GM21717 (cell line): Measurements from ENCODE around the gene SLC9A6.
"Not testable (repeated sequence)": the region's sequence is repeated elsewhere in the genome, so short reads cannot be mapped to it uniquely, and the experiment has no call there.

Source experiments
- ATAC-seq: cut with Tn5 transposase; IDR thresholded peaks from one replicate; pipeline ENCODE4 v1.9.1; 2021; ENCODE audit warnings: mild to moderate bottlenecking, moderate library complexity; ENCODE audit not compliant: unreplicated experiment

The SLC9A6 gene

DNA sequence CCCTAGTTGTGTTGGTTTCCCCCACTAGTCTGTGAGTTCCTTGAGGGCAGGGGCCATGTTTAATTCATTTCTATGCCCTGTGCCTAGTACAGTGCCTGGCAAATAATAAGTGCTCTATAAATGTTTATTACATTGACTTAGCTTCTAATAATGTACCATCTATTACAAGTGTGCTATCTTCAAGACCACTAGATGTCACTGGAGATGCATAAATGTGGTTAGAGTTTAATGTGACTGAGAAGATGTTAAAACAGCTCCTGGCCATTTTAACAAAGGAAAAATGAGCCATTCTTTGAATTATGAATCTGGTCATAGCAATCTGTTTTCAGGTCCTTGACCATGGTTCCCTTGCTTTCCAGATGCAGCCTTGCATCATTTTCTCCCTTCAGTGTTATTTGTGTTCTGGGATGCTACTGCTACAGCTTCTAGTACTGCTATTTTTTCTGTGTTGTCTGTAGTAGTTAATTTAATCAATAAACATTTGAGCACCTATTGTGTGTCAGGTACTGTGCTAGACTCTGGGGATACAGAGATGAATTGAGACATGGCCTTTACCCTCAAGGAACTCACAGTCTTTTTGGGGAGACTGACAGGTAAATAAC lies 43.2 kb downstream of the SLC9A6 start:
- no peak for ATAC-seq

DNA sequence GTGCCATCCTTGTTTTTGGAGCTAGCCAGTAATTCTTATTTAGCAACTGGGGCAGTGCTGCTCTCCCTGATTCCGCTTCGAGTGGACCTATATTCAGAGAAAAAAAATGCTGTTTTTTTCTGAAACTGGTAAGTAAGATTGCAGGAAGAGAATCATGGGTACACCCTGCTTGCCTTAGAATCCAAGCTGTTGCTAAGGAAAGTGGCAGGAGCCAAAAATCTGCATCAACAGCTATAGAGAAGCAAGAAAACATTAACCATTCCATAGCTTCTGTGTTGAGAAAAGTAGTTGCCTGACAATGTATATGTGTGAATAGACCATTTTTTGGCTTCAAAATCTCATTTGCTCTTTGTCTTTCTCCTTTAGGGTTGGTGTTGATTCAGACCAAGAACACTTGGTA lies 44.5 kb downstream of the SLC9A6 start:
- no peak for ATAC-seq

DNA sequence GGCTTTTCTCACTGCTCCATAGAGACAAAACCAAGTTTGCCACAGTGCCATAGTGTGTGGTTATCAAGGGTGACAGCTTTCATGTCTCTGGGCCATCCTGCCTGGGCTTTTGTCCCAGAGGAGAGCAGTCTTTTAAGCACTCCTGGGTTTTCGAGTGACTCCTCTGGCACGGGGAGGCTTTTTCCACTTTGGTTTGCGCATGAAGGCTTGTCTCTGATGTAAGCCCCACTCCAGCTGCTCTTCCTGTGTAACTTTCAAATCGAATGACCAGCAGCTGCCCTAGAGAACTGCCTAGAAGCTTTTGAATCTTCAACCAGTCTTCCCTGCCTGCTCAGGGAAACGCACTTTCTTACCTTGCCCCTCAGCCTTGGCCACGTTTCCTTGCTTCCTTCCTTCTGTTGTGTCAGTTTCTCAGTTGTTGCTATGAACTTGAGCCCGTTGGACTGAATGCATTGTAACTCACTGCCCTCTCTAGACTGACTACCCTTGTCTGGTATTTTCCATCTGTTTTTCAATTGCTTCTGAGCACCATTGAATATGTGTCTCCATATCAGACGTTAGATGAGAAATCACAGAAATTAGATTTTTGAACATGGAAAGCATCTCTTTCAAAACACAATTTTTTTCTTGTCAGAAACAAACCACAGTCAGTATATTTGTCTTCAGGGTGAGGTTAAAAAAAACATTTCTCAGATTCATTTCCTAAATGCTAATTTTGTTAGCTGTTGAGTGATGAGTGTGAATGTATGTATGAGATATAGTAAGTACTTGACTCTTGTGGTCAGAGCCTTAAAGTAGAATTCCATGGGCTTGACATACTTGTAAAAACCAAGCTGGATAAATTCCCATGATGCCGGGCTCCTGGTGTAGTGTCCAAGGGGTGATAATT lies 45.3 kb downstream of the SLC9A6 start:
- no peak for ATAC-seq

DNA sequence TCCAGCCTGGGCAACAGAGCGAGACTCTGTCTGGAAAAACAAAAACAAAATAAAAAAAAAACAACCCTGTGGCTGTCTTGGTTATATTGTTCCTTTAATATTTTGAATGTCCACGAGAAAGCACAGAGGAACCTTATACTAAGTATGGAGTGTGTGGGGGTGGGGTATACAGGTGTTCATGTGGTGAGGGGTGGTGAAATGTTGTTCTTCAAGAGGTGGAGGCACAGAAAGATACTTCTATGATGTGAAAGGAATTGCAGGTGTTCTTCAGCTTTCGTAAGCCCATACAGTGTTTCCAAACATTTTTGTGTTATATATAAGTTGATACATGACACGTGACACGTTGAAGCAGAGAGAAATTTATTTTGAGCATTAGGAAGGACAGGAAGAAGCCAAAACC lies 46.4 kb downstream of the SLC9A6 start:
- ATAC-seq, result no peak

DNA sequence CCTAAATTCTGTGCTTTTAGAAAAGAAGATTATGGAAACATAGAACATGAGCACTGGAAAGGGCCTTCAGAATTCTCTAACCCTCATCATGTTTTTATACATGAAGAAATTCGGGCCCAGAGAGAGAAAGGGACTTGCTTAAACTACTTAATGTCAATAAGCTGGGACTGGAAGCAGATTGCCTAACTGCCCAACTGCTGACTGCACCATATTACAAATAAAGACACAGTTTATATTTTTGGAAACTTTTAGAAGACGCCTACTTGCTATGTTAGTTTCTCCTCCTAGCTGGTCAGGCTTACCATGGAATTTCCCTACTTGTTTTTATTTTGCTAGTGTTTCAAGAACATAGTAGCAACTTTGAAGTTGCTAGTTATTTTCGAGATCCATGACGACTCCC lies 47.1 kb downstream of the SLC9A6 start:
- ATAC-seq, result no peak

DNA sequence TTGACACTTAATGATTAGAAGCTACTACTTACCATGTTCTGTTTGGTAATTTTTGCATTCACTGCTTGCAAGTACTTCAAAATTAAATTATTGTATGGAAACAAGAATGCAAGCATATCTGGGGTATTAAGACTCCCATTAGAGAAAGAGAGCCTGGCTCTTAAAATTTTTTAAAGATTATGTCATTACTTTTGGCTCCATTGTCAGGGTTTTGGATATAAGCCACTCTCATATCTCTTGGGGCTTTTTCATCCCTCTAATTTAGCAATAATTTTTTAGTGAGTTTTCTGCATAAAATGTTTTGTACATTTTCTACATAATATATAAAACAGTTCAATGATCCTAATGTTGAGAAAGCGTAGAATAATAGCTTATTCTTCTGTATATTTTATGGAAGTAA lies 49.4 kb downstream of the SLC9A6 start:
- ATAC-seq, result no peak

DNA sequence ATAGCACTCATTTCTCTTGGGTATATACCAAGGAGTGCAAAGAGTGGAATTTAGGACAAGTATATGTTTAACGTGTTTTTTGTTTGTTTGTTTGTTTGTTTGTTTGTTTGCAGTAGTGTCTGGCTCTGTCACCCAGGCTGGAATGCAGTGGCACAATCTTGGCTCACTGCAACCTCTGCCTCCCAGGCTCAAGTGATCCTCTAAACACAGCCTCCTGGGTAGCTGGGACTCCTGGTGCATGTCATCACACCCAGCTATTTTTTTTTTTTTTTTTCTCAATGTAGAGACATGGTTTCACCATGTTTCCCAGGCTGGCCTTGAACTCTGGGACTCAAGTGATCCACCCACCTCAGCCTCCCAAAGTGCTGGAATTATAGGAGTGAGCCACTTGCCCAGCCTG lies 50.4 kb downstream of the SLC9A6 start:
- ATAC-seq, result no peak

DNA sequence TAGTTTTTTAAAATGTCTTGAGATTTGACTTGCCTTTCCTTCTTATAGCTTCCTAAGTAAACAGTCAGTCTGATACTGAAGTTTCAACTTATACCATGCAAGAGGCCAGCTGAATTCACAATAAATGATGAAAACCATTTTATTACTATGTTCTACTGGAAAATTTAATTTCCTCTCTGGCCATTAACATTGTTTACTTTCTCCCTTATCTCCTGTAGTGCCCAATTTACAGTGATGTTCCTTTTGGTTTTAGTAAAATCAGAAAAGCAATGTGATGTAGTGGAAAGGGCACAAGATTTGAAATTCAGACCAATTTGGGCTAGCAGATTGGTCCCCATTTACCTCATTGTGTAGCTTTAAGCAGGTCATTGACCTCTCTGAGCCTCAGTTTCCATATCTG lies 54.2 kb downstream of the SLC9A6 start:
- no peak for ATAC-seq

DNA sequence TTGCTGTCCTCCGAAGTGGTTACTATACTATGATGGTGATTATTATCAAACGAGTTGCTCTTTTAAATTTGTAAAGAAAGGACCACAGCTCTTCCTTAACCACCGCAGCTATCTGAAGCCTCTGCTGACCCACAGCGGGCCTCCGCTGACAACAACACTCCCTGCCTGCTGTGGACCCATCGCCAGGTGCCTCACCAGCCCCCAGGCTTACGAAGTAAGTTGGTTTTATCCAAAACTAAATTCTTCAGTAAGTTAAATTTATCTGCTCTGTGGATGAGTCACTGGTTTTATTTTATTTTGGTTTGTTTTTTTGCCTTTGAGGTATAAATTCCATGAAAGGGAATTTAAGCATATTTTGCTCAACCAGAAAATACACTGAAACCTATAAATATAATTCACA lies 54.7 kb downstream of the SLC9A6 start:
- no peak for ATAC-seq

DNA sequence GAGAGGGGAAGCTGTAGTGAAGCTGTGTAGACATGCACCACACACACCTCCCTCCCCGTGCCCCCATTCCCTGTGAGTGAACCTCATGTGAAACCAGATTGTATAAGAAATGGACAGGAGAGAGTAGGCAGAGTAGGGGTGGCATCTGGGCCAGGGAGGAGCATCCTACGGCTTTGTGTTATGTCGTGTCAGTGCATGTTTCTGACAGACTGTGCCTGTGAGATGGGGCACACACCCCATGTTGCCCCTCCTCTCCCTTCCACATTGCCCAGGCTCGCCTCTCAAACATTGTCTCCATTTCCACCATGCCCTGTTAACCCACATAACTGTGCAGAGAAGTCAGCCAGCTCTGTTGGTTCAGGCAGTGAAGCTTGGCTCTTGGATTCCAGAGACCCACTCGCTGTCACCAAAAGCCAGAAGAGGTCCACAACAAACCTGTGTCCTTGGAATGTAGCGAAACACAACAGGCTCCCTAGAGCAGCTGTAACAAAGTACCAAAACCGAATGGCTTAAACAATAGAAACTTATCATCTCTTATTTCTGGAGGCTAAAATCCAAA lies 56.1 kb downstream of the SLC9A6 start:
- ATAC-seq, result no peak

DNA sequence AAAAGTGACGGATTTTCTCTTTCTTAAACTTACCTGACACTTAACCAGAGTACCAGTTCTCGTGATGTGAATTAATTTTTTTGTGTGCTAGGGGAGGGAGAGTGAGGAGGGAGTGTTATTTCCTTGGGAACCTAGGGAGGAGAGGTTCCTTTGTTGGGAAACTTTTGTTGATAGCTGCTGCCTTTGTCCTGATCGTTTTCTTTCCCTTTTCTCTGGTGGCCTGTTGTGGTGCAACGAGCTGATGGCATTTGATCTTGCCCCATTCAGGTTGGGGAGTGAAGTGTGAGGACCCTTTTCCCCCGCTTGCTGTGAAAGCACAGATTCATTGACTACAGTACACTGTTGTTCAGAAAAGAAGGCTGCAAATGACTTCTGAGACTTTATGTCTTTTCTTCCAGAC lies 59.8 kb downstream of the SLC9A6 start:
- no peak for ATAC-seq

DNA sequence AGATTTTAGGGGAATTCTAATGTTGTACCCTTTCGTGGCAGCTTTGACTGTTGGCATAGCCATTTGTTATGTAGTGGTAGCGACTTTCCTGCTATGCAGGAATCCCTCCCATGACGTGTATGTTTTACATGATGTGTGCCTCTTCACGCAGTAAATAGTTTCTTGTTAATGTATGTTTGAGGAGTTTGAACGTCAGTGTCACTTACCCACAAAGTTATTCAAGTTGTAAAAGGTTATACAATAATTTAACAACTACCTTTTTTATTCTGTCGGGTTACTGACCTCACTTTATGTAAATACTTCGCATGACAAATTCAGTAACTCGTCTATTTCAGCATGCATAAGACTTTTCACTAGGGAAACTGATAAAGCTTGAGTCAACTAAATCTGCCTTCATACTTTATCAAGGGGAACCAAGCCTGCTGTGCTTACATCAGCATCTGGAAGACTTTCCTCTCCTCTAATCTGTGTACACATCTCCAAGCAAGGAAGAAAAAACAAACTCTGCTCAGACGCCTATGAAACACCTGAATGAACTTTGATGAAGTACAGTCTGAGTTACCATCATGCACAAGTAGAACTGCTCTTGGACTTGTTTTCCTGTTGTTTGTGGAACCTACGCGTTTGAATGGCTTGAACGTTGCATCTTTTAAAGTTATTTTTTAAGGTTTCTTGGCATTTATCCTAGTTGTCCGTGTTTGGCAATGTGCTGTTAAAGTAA lies 61.2 kb downstream of the SLC9A6 start:
- no peak for ATAC-seq

DNA sequence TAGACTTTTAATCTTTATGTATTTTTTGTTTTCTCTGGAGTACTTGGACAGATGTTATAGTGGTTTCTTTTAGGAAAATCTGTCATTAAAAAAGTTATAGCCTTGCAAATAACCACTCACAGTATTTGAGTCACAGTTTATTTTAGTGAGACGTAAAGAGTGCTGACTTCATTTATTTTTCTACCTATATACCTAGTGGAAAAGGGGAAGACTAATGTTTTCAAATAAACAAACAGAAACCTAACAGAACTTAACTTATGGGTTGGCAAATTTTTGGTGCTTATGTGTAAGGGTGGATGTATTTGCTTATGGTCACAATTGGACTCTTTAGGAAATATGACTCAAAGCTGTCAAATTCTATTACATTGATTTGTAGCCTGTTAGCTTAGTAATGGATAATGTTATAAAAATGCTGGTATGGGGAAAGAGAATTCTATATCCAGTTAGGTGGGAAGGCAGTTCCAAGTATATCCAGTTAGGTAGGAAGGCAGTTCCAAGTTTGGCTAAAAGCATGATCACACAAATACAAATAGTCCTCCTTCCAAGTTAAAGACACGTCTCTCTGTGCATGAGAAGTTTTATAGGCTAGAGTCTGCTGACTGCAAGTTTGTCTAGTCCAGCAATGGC lies 61.9 kb downstream of the SLC9A6 start:
- ATAC-seq, result no peak

DNA sequence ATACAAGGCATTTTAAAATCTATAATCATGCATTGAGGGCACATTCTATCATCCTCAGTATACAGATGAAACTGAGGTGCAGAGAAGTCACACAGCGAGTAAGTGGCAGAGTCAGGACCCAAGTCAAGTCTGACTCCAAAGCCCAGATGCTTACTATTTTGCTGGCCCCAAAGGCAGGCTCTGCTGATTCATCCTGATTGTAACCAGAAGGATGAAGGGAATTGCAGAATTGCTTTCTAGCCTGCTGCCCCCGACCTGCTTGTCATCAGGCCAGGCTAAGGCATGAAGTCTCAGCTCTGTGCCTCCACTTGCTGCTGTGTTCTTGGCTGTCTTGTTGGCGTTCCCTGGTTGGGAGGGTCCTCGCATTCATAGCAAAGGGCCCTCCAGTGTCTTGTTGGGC lies 62.7 kb downstream of the SLC9A6 start:
- ATAC-seq, result no peak

DNA sequence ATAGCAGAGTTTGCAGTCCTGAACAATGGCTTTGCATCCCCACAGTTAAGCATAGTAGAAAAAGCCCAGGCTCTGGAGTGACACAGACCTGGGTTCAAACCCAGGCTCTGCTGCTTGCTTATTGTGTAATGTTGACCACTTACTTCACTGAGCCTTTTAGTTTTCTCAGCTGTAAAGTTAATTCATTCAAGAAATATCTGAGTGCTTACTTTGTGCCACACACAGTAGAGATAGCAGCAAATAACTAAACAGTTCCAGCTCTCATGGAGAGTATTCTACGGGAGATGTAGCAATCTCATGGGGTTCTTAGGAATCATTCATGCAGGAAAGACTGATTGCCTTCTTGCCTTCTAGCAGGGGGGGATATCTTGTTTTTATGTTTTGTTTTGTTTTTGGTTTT lies 63.2 kb downstream of the SLC9A6 start:
- ATAC-seq, result no peak

DNA sequence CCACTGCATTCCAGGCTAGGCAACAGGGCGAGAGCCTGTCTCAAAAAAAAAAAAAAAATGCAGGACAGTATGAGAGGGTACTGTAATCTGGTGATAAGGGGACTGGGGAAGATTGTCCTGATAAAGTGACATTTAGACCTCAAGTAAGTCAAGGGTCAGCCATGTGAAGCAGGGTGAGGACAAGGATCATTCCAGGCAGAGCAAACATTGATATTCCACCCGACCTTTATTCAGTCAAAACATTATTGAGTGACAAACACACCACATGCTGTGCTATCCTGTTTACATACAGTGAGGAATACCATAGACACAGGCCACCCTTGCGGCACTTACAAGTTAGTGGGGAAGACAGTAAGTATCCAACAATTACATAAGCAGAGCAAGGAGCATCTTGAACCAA lies 64.4 kb downstream of the SLC9A6 start:
- no peak for ATAC-seq

DNA sequence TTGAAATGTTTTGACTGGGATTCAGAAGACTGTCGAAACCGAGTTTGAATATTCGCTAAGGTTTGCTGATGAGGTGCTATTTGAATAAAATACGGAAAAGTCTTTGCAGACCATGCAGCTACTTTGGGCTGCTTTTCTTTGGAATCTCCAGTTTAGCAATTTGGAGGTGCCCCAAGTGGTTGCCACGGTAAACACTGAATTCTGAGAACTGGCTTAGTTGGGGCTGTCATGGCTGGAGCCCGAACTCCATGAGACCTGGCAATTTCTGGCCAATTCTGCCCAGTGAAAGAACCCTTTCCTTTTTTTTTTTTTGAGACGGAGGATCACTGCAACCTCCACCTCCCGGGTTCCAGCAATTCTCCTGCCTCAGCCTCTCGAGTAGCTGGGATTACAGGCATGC lies 65.6 kb downstream of the SLC9A6 start:
- ATAC-seq, result not testable (repeated sequence)

DNA sequence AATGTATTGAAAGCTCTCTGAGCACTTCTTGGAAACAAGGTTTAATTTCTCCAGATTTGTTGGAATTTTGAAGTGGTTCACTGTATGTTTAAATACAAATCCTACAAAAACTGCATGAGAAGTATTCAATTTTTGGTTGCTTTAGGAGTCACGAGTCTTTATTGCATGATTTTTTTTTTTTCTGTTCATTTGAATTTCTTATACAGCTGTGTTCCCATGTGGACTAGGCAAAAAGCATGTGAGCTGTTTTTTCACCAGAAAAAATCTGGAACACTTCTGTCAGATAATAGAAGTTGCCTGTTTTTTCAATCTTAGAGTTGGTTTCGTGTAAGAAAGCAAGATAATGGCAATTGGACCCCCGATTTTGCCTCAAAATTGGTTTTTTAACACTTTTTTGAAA lies 66.4 kb downstream of the SLC9A6 start:
- no peak for ATAC-seq

DNA sequence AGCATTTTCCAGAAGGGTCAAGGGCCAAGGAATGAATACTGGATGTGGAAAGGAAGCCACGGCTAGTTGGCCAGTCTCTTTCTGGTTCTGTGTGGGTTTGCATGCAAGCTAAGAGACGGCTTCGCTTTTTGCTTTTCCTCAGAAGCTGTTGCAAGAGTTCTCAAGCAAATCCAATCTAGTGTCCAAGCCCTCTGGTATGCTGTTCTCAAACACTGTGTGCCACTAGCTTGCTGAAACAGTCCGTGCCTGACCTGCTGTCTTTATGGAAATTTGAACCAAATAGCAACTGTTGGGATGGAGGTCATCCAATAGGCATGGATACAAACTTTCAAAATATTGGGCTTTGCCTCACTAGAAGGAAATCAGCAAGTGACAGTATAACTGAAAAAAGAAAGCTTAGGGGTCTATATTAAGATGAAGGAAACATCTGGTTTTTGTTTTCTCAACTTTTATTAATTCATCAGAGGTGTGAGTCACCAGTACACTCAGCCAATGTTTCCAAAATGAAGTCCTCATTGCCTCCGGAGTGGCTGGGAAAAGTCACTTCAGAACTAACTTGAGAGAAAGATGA lies 70.5 kb downstream of the SLC9A6 start:
- no peak for ATAC-seq

DNA sequence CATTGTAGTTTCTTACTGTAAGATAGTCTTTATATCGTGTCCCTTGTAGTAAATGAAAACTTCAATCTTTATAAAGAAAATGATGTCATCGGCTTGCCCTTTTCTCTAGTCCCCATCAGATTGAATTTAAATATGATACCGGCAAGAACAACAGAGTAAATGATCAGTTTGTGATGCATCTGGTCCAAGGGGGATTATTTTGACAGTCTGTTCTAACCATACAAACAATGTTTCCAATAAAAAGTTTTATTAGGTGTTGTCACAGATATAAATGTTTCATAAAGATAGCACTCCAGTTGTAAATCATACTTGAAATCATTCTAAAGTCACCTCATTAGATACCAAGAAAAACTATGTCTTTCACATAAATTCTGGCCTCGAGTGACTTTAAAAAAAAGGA lies 72.3 kb downstream of the SLC9A6 start:
- ATAC-seq, result no peak

DNA sequence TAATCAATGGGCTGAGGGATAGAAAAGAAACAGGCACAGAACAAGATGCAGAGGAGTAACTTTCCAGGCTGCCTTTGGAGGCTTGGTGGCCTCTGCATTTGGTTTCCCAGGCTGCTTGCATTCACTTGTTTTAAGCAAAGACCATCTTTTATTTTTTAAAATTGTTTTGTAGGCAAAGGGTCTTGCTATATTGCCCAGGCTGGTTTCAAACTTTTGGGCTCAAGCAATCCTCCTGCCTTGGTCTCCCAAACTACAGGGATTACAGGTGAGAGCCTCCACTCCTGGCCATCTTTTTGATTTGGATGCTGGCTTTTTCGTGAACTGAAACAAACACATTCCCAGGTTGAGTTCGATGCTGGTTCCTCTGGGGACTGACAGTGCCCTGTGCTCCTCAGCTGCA lies 74.1 kb downstream of the SLC9A6 start:
- no peak for ATAC-seq
